NCI-H1930 (cell line): Measurements from ENCODE around the gene PARD3B.

Source experiments
- DNase-seq, 2 experiments: peaks; one replicate each; lab custom pipeline; 2025; lab: John Stamatoyannopoulos, UW

The PARD3B gene

DNA sequence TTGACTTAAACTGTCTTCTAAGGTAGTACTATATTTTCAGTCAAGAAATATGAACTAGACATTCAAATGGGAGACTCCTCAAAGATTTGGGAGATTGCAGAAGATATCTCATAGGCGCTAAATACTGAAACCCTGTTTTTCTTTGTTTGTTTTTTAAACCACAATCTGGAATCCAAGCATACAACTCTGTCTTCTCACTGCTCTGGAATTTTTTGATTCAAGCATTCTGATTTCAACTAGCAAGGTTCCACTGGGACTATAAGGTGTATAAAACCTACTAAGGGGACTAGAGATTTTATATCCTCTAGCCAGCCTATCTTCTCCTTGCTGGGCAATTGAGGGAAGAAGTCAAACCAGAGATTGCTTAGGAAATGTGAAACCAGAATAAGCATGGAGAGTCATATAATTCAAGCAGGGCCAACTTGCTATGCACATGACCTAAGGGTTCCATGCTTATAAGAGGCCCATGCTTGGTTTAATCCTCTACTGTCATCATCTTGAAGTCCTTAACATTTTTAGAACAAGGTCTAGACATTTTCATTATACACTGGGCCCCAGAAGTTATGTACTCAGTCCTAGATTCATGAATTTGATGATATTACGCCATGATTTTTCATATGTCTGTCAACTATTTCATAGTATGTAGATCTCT lies 405.5 kb downstream of the PARD3B start:
- no peak for DNase-seq

DNA sequence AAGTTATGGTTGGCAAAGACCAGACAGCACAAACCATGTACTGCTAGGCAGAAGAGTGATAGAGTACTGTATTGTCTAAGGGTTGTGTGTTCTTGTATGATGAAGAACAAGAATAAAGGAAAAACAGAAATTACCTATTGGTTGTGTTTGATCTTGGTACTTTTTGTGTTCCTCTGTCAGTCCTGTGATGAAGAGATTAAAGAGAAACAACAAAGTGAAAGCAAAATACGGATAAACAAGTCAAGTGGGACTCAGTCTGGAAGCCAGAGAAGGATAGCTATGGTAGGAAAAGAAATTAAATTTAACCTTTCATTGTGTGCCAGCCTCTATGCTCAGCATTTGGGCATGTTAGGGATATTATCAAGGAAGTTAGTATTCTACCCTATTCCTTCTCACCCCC lies 413.1 kb downstream of the PARD3B start:
- no peak for DNase-seq

DNA sequence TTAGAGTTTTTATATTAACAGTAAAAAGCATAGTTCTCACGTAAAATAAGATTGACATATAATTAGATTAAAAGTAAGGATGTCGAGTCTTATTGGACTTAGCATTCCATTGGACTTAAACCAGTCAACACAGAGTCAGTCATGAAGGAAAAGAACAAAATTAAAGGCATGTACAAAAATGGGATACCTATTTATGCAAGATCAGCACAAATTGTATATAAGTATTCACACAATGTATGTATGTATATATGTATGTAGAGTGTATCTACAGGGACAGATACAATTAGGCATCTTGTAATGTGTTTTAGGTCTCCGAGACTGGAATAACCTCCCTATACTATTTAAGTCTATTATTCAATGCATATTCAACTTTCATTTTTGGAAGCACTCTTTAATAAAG lies 419.1 kb downstream of the PARD3B start:
- no peak for DNase-seq

DNA sequence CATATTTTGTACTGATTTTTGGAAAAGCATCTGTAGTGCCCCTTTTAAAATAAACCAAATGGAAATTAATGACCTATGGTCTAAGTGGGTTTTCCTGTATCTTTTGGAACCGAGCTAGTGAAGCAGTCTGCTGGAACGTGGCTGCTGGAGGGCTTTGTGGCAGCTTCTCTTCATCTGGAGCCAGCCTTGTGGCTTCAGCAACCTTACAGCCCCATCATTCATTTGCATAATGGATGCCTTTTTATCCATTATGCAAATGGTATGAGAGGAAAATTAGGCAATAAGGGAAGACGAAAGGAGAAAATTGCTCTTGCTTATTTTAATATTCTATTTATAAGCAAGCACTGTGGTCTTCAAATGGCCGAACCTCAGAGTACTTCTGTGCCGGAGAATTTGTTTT lies 421.0 kb downstream of the PARD3B start:
- DNase-seq, result no peak

DNA sequence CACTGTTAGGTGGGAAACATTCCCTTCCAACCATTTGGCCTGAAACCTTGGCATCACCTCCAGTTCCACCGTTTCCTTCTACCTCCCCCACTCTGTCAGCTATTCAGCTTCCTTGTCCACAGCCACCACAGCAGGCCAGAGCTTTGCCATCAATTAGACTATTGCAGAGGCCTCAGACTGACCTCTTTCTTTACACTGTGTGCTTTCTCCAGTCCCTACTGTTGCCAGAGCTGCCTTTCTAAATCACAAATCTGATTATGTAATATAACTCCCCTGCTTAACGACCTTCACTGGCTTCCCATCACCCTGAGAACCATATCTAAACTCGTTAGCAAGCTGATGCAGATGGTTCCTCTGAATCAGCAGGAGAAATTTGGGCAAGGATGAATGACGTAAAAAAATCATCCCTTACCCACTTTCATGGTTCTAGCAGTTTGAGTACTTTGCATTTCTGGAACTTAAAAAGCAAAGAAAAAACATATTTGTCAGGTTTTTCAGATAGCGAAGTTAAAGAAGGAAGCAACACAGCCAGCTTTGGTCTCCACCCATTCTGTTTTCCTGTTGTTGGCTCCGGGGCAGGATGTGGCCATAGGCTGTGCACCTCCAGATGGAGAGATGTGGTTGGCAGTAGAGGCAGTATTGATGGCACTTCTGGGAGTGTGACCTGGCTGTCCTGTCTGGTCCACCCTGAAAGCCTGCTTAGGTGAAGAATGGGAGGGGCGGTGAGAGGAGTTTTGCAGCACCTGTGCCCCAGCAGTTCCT lies 422.1 kb downstream of the PARD3B start:
- no peak for DNase-seq

DNA sequence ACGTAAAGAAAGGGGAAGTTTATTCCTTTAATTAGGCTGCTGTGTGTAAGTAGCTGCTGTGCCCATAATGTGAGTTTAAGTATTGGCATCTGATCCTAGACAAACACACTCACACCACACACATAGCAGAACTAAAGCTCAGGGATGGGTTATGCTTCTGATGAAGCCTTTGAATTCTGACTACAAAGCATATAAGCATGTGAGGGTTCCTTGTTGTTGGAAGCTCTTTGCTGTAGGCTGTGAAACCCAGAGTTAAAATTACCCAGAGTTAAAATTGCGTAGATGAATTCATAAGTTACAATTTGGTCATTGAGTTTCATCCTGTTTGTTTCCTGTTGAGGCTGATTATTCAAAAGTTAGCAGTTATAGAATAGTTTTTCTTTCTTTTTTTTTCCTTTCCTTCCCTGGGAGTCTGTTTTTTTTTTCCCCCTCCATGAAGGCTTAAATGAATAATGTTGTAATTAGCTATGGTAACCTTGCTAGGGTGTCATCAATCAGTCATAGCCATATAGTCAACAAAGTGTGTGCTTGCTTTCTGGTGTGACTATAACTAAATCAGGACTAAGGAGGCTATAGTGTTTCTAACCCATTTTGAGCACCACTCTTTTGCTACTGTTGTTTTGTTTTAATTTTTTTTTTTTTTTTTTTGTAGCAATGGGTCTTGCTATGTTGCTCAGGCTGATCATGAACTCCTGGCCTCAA lies 426.1 kb downstream of the PARD3B start:
- no peak for DNase-seq

DNA sequence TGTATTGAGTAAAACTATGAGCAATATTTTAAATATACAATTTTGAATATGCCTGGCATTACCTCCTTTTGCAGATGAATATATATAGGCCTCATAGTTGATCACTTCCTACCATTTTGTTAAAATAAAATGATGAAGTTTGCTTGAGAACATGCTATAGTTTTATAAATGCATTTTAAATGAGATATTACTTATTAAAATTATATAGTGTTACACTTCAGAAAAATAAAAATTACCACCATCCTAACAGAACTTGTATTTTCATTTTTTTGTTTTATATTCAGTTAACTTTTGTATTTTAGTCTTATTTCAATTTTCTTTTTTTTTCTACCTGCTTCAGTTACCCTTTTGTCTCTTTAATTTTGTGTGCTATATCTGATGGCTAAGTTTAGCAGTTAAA lies 426.9 kb downstream of the PARD3B start:
- no peak for DNase-seq

DNA sequence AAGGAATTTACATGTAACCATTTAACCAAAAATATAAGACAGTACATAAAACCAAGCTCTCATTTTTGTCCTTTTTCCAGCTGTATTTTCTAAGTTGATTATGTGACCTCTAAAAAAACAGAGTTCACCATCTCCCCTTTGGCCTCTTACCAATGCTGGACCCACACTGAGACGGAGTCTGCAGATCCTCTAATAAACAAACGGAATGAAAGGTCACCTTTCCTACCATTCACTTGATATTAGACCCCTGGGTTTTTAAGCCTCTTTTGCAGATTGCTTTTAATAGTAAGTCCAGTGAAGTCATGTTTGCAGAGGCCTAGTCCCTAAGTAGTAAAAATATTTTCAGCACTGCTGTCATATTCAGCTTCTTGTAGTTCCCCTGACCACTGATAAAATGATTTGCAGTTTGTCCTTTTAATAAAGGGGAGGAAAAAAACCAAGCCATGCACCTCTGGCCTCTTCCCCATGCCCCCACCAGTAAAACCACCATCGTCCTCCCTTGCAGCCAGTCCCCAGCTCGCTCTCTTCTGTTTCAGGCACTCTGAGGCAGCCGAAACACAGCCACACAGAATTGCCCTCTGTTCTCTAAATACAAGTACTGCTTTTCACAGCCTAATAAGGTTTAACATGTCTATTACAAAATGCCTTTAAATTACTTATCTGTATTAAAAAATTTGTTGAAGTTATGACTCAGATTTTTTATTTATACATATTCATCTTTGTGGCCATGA lies 427.5 kb downstream of the PARD3B start:
- no peak for DNase-seq

DNA sequence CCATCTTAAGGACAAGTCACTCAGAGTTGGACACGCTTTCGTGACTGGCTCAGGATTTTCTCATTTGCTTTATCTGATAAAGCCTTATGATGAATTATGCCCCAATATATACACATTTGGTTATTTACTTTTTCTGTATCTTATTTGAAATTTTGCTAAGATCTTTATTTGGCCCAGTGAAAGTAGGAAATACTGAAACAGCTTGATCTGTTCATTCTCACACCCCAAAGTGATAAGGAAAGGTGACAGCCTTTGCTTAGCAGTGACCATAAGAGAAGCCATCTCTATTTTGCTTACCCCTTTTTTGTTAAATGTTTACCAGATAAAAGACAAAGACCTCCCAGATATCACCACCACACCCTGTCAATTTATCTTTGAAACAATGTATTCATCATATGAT lies 428.3 kb downstream of the PARD3B start:
- DNase-seq, result no peak

DNA sequence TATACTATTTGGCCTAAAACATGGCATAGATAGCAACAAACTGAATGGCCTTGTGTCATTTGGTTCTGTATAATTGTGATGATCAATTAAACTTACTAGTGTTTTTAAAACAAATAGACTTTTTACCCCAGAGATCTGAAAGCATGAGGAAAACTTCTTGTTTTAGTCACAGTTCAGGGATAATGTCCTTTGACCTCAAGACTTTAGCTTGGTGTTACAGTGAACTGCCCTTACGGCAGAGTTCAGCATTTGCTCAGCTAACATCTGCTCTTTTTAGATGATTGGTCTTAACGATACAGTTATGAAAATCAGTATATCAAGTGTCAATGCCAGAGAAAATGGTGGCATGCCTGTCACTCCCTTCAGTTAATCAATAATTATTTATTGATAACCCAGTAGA lies 429.2 kb downstream of the PARD3B start:
- DNase-seq, result no peak

DNA sequence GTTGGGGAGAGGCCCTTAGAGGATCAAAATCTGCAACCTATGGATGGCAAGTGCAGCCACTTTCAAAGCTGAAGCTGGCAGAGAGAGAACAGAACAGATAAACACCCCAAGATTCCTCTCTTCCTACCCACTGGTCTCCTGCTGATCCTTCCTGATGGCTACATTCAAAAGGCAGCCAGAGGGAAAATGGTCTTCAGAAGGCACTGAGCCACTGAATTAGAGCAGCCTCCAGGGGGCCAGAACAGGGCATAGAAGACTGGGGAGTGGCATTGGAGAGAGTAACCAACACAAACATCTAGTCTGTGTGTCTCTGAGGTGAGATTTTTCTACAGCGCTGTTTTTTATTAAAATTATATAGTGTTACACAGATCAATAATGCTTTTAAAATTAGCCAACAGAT lies 432.6 kb downstream of the PARD3B start:
- DNase-seq, result no peak

DNA sequence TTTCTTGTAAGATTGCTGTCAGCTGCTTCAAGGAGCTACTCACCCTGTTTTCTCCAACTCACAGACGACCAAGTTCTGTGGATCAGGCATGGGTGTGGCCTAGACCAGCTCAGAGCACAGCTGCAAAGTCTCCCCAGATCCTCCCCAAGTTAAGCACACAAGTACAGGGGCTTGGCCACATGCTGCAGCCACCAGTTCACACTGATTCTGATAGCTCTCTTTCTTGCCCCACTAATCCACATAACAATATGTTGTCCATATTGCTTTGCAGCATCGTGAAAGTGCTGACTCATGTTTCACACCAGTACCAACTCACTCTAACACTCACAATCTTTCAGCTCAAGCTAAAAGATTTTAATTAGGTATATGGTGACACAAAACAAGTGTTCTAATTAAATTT lies 437.0 kb downstream of the PARD3B start:
- peak in 1 of 2 experiments; percentile 33 for DNase-seq

DNA sequence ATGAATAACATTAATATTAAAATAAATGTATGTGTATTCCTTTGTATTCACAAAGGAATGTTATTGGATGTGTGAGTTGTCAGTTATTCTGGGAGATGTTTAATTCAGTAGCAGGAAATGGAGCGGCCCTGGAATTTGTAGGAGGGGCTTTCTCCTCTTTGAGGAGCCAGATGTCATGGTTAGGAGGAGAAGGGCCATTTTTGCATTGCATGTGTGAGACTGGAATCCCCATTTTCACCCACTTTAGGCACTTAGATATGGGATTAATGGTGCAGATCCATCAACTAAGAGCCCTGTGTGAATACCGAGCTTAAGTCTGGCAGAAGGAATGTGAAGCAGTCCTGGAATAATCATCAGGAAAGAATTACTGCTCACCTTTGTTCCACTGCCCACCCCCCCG lies 439.2 kb downstream of the PARD3B start:
- no peak for DNase-seq

DNA sequence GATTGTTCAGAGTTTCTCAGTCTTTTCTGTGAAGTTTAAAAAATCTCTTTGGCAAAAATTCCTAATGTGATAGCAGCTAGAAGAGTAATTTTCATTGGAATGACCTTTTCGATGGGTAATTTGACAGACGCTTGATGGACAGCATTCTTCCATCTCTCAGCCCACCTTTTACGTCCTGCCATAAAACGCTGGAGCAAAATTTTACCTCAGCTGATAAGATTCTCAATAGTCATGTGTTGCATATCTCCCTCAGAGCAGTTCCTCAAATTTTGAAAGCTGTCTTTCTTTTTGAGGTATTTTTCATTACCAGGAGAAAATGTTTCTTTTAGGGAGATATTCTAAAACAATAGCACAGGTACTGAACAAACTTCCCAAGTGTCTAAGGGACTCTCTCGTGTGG lies 441.4 kb downstream of the PARD3B start:
- no peak for DNase-seq

DNA sequence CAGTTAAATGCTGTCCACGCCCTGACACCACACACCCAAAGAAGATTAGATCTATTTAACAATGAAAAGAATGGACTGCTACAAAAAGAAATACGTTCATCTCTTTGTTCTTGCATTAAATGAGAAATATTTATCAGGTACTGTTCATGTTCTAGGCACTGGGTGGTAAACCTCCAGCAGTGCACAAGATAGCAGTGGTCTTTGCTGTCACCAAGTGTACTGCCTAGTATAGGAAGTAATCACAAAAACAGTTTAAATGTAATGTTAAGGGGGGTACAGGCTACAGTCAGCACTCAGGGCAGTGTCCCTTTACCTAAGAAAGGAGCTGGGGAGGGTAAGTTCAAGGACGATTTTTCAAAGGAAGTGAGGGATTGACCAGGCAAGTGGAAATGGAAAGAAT lies 443.6 kb downstream of the PARD3B start:
- DNase-seq, result no peak

DNA sequence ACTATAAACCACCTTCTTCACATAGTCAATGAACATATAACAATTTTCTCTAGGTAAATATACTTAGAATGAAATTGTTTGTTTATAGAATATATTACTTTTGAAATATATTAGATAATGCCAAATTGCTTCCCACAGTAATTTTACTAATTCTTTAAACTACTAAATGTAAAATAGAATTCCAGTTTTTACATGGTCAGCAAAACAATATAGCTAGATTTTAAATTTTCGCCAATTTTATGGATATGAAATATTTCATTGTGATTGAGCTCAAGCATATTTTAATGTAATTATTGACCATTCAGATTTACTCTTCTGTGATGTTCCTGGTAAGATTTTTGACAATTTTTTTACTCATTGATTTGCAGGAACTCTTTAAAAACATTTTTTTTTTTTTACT lies 444.6 kb downstream of the PARD3B start:
- no peak for DNase-seq

DNA sequence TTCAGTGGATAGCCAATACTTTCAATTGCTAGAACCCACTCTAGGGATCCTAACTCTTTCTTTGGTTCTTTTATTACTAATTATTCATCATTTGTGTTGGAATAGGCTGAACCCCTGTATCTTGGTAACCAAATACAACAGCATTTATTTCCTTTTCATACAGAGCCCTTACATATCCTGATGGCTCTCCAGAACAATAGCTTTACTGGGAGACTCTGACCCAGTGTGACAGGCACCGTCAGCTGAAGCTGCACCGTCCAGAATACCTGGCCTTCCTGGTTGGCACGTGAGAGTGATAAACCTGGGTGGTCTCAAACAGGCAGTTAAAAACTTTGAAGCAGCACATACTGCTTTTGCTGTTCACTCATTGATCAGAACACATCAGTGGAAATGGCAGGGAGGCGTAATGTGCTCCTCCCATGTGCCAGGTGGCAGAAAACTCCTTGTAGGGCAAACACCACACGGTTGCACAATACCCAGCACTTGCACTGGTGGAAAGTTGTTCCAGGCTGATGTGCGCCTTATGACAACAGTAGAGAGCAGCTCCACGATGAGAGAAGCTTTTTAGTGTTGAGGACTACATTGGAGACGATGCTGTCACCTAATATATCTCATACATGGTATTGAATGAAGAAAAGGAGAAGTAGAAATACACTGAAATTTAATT lies 456.2 kb downstream of the PARD3B start:
- DNase-seq, result no peak

DNA sequence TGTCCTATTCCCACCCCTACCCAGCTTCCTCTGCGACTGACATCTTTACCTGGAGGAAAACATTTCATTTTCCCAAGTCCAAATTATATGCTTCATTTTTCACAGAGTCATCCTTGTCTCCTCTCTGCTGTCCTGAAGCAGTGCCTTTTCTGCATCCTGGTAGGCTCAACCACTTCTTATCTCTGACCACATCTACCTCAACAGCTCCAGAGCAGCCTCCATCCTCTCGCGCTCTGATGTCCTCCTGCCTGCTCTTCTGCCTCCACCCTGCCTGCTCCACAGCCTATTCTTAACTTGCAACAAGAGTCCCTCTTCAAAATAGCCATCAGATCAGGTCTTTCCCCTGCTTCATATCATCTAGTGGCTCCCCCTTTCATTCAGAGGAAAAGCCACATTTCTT lies 457.1 kb downstream of the PARD3B start:
- DNase-seq, result no peak

DNA sequence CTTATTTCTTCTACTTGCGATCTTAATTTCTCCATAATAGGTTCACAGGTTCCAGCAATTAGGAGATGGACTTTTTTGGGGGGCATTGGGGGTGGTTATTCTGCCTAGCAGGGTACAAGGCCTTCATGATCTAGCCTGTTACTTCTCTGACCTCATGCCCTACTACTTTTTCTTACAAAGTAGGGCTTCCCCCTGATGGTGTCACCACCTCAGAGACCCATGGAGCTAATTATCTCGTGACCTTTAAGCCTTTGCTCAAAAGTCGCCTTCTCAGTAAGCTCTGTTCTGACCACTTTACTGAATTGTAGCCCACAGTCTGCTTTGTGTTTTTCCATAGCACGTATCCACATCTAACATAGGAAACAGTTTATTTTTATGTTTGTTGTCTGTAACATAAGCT lies 458.0 kb downstream of the PARD3B start:
- DNase-seq, result no peak

DNA sequence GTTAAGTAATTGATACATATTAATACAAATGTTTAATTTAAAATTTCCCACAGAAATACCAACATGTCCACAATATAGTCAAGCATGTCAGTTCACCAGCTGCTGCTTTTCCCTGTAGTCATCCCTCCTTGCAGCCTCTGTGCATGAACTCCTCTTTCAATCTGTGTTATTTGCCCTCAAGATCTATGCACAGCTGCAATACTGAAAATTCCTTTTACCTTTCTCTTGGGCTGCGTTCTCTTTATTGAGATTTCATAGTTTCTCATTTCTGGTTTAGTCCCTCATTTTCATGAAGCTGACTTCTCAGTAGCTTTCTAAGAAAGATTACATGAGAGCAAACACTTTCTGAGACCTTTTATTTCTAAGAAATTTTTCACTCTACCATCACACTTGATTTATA lies 464.9 kb downstream of the PARD3B start:
- DNase-seq, result no peak

DNA sequence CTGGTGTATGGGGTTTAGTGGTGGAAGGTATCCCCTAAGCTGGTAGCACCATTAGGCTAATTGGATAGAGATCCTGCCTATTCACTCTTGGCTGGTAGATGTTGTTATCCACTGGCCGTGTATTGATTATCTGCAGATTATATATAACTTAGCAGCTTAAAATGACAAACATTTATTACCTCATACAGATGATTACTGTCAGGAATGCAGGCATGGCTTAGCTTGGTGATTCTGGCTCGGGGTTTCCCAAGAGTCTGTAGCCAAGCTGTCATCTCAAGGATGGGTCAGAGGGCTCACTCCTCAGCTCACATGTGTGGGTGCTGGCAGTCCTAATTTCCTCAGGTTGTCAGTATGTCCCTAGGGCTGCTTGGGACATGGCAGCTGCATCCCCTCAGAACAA lies 465.8 kb downstream of the PARD3B start:
- no peak for DNase-seq

DNA sequence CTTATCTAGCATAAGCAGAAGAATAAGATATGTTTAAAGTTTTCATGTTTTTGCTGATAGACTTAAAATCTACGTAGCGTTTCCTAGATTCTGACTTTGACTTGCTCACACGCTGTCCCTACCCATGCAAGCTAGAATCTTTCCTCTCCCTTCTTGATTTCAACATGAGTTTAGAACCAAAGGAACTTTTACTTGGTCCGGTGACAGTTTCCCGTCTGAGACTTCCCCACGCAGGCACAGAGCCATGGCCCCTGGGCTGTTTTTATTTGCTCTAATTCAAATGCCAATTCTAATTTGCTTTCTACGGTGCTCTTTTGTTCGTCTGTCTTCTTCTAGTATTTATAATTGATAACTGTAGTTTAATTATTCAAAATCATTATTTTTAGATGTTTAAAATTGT lies 467.7 kb downstream of the PARD3B start:
- DNase-seq, result no peak
